H1 (cell line): Measurements from ENCODE around the gene NECAB3. TPM values are rescaled to one million over a fixed set of nuclear protein-coding genes. Genes with fewer than 3 reads are reported as not detected.

Experiments used
- CTCF ChIA-PET: fragments of 300-600 bp; sonication (Branson Sonifier 250); formaldehyde crosslinking; loops from one replicate; lab custom pipeline; 2021; ENCODE audit not compliant: partially characterized antibody; lab: Charles Lee
- POLR2A ChIA-PET: fragments of 300-600 bp; sonication (Branson Sonifier 250); formaldehyde crosslinking; loops from one replicate; lab custom pipeline; 2021; ENCODE audit warnings: inconsistent platforms; ENCODE audit not compliant: partially characterized antibody; lab: Charles Lee
- DNase-seq, 2 experiments: peaks; one replicate each; pipeline versions ENCODE4 v3.0.0 to v3.0.0-alpha.2; 2010 to 2022; ENCODE audit warnings: low spot score in 2 of 2, low read depth in 1 of 2, mixed read lengths in 1 of 2
- FAIRE-seq: peaks from 2 replicates; lab custom pipeline; 2011; peaks lifted over from hg19 to GRCh38; lab: Jason Lieb, UNC
- H2AFZ ChIP-seq: 2 replicates; pipeline ENCODE4 v1.8.1; 2012; ENCODE audit warnings: low read length, inconsistent platforms
- H2AK5ac ChIP-seq: 2 replicates; pipeline ENCODE4 v1.6.1; 2013; ENCODE audit warnings: low read depth, low read length
- H2BK120ac ChIP-seq: replicated peaks from 2 replicates; pipeline ENCODE3; 2013; ENCODE audit warnings: low read depth, low read length, inconsistent platforms
- H2BK12ac ChIP-seq: 2 replicates; pipeline ENCODE4 v1.6.1; 2013; ENCODE audit warnings: low read depth, low read length
- H2BK15ac ChIP-seq: 2 replicates; pipeline ENCODE4 v1.6.1; 2013; ENCODE audit warnings: low read length
- H2BK20ac ChIP-seq: 2 replicates; pipeline ENCODE4 v1.6.1; 2013; ENCODE audit warnings: low read length
- H2BK5ac ChIP-seq: 2 replicates; pipeline ENCODE4 v1.6.1; 2013; ENCODE audit warnings: low read depth, low read length
- H3K14ac ChIP-seq: 2 replicates; pipeline ENCODE4 v1.6.1; 2013; ENCODE audit warnings: inconsistent platforms; ENCODE audit not compliant: insufficient read length
- H3K18ac ChIP-seq: 2 replicates; pipeline ENCODE4 v1.6.1; 2013; ENCODE audit warnings: low read length; ENCODE audit errors: extremely low read depth
- H3K23ac ChIP-seq: 2 replicates; pipeline ENCODE4 v1.6.1; 2013; ENCODE audit warnings: inconsistent platforms; ENCODE audit not compliant: insufficient read length
- H3K23me2 ChIP-seq: 2 replicates; pipeline ENCODE4 v1.6.1; 2013; ENCODE audit warnings: low read depth, low read length
- H3K27ac ChIP-seq: 2 replicates; pipeline ENCODE4 v1.6.1; 2011; ENCODE audit warnings: low read depth, low read length, inconsistent platforms
- H3K27me3 ChIP-seq, 4 experiments: replicated peaks in 1 of 4; 1 replicate in 1 of 4; 2 replicates in 3 of 4; pipeline versions ENCODE4 v1.6.1 to v1.8.1; 2011 to 2013; ENCODE audit warnings: low read length in 3 of 4, mild to moderate bottlenecking in 3 of 4, inconsistent platforms in 2 of 4, mixed read lengths in 2 of 4, moderate library complexity in 1 of 4; ENCODE audit not compliant: control insufficient read depth in 3 of 4, insufficient read depth in 3 of 4; ENCODE audit errors: extremely low read depth in 1 of 4
- H3K36me3 ChIP-seq, 4 experiments: 2 replicates each; pipeline versions ENCODE4 v1.6.1 to v1.8.1; 2011 to 2013; ENCODE audit warnings: mild to moderate bottlenecking in 4 of 4, low read length in 3 of 4, moderate library complexity in 2 of 4, control low read depth in 1 of 4, inconsistent platforms in 1 of 4; ENCODE audit not compliant: insufficient read depth in 4 of 4, control insufficient read depth in 2 of 4
- H3K4ac ChIP-seq: replicated peaks from 2 replicates; pipeline ENCODE3; 2013; ENCODE audit warnings: low read length, low read depth, mixed read lengths, inconsistent platforms; ENCODE audit not compliant: insufficient read length
- H3K4me1 ChIP-seq, 4 experiments: replicated peaks in 1 of 4; 1 replicate in 1 of 4; 2 replicates in 3 of 4; pipeline versions ENCODE4 v1.6.1 to v1.8.1; 2011 to 2013; ENCODE audit warnings: low read length in 3 of 4, inconsistent platforms in 2 of 4, mixed read lengths in 1 of 4; ENCODE audit not compliant: insufficient read depth in 4 of 4, control insufficient read depth in 3 of 4
- H3K4me2 ChIP-seq, 2 experiments: 2 replicates each; pipeline versions ENCODE4 v1.6.1 to v1.8.1; 2011 to 2013; ENCODE audit warnings: low read depth in 2 of 2, low read length in 2 of 2, control low read depth in 1 of 2, inconsistent platforms in 1 of 2, mild to moderate bottlenecking in 1 of 2; ENCODE audit not compliant: insufficient read depth in 1 of 2
- H3K4me3 ChIP-seq, 4 experiments: fragments of 200-600, 300-600 bp in 1 of 4; sonication (generic), shearing (Covaris generic), sonication (Bioruptor Twin) in 1 of 4; 2 replicates each; pipeline versions ENCODE4 v1.5.1 to v1.8.1; 2011 to 2016; ENCODE audit warnings: low read length in 4 of 4, low read depth in 3 of 4, control low read depth in 2 of 4, inconsistent platforms in 2 of 4, mild to moderate bottlenecking in 2 of 4, mixed read lengths in 1 of 4, moderate library complexity in 1 of 4; ENCODE audit not compliant: insufficient read depth in 2 of 4; ENCODE audit errors: extremely low read depth in 1 of 4
- H3K56ac ChIP-seq: replicated peaks from 2 replicates; pipeline ENCODE3; 2013; ENCODE audit warnings: low read depth, mild to moderate bottlenecking, mixed read lengths, low read length, inconsistent platforms; ENCODE audit not compliant: insufficient read length
- H3K79me1 ChIP-seq: 2 replicates; pipeline ENCODE4 v1.6.1; 2013; ENCODE audit warnings: low read depth, low read length, control low read depth
- H3K79me2 ChIP-seq, 2 experiments: 2 replicates each; pipeline versions ENCODE4 v1.6.1 to v1.8.1; 2012 to 2013; ENCODE audit warnings: low read length in 2 of 2, mild to moderate bottlenecking in 2 of 2, inconsistent platforms in 1 of 2; ENCODE audit not compliant: insufficient read depth in 2 of 2, control insufficient read depth in 1 of 2
- H3K9ac ChIP-seq, 4 experiments: replicated peaks in 1 of 4; 1 replicate in 1 of 4; 2 replicates in 3 of 4; pipeline versions ENCODE4 v1.6.1 to v1.8.1; 2011 to 2013; ENCODE audit warnings: low read depth in 3 of 4, low read length in 3 of 4, control low read depth in 2 of 4, mild to moderate bottlenecking in 2 of 4, moderate library complexity in 2 of 4, inconsistent platforms in 1 of 4; ENCODE audit errors: extremely low read depth in 1 of 4
- H3K9me3 ChIP-seq, 2 experiments: 2 replicates each; pipeline versions ENCODE4 v1.6.1 to v1.8.1; 2012 to 2013; ENCODE audit warnings: mild to moderate bottlenecking in 2 of 2, moderate library complexity in 2 of 2, control low read depth in 1 of 2, inconsistent platforms in 1 of 2, low read depth in 1 of 2, low read length in 1 of 2, mixed read lengths in 1 of 2; ENCODE audit not compliant: insufficient read depth in 2 of 2
- H4K20me1 ChIP-seq, 2 experiments: replicated peaks in 1 of 2; 2 replicates each; pipeline versions ENCODE3 to v1.8.1; 2011 to 2013; ENCODE audit warnings: inconsistent platforms in 2 of 2, low read length in 2 of 2, mild to moderate bottlenecking in 1 of 2; ENCODE audit not compliant: insufficient read depth in 2 of 2, control insufficient read depth in 1 of 2
- H4K5ac ChIP-seq: 2 replicates; pipeline ENCODE4 v1.6.1; 2013; ENCODE audit warnings: low read length, low read depth, mixed read lengths, inconsistent platforms; ENCODE audit not compliant: insufficient read length
- H4K8ac ChIP-seq: 2 replicates; pipeline ENCODE4 v1.8.0; 2013; ENCODE audit warnings: mild to moderate bottlenecking, moderate library complexity, low read length, inconsistent platforms; ENCODE audit not compliant: insufficient read depth; ENCODE audit errors: extremely low read depth
- H4K91ac ChIP-seq: replicated peaks from 2 replicates; pipeline ENCODE3; 2013; ENCODE audit warnings: low read length, mixed read lengths, inconsistent platforms; ENCODE audit not compliant: insufficient read length
- ATF3 ChIP-seq: IDR thresholded peaks from 2 replicates; pipeline ENCODE4 v1.6.1; 2011; ENCODE audit warnings: low read depth, mild to moderate bottlenecking, low read length; ENCODE audit not compliant: insufficient read depth
- POLR2A ChIP-seq, 2 experiments: IDR thresholded peaks; 1 replicate in 1 of 2; 2 replicates in 1 of 2; pipeline ENCODE4 v1.6.1; 2011; ENCODE audit warnings: low read depth in 2 of 2, low read length in 2 of 2, mild to moderate bottlenecking in 2 of 2; ENCODE audit errors: control extremely low read depth in 1 of 2
- POLR2AphosphoS5 ChIP-seq: IDR thresholded peaks from 2 replicates; pipeline ENCODE4 v1.6.1; 2011; ENCODE audit warnings: low read depth, low read length
- POU5F1 ChIP-seq: IDR thresholded peaks from 2 replicates; pipeline ENCODE4 v1.6.1; 2011; ENCODE audit warnings: low read depth, mild to moderate bottlenecking, low read length, moderate library complexity
- WGBS, 2 experiments: shearing (Covaris generic) in 1 of 2; methylation state at CpG; one replicate each; pipeline versions ENCODE4 v1.1.6 to v1.1.7; 2013 to 2015; ENCODE audit warnings: low lambda C conversion rate in 2 of 2, mixed read lengths in 2 of 2, inconsistent platforms in 1 of 2, low coverage in 1 of 2, missing lambda C conversion rate in 1 of 2; ENCODE audit not compliant: insufficient replicate concordance in 2 of 2, insufficient coverage in 1 of 2, insufficient read length in 1 of 2; ENCODE audit errors: extremely low coverage in 1 of 2, missing lambda C conversion rate in 1 of 2; 5-methylcytosine and 5-hydroxymethylcytosine counted together
- polyA plus RNA-seq, 7 experiments: library from polyadenylated mRNA; depleted of rRNA in 3 of 7; stranded (reverse) in 5 of 7; unstranded in 2 of 7; fragments of >200 nt in 5 of 7; fragments of 200-250 nt in 2 of 7; gene quantifications; 1 replicate in 5 of 7; 2 replicates in 1 of 7; 4 replicates in 1 of 7; pipeline versions ENCODE4 v1.2.1 to v1.2.3, GENCODE V29; 2011 to 2013; ENCODE audit warnings: missing spikeins in 2 of 7, mixed read lengths in 2 of 7
- total RNA-seq: library from RNA; stranded (reverse); fragmentation: NEBNext Ultra II Directional; extraction: Animal tissue kit (Norgen Biotek cat#: 25700); gene quantifications from 2 replicates; pipeline ENCODE4 v1.2.1, GENCODE V29; 2021

NECAB3 gene
- total and polyA plus RNA-seq, 2 of the 8 experiments (the other 6 are each of a cell fraction or from before 2014, with no cell fraction given), result 20.5 to 46.2 TPM

DNA sequence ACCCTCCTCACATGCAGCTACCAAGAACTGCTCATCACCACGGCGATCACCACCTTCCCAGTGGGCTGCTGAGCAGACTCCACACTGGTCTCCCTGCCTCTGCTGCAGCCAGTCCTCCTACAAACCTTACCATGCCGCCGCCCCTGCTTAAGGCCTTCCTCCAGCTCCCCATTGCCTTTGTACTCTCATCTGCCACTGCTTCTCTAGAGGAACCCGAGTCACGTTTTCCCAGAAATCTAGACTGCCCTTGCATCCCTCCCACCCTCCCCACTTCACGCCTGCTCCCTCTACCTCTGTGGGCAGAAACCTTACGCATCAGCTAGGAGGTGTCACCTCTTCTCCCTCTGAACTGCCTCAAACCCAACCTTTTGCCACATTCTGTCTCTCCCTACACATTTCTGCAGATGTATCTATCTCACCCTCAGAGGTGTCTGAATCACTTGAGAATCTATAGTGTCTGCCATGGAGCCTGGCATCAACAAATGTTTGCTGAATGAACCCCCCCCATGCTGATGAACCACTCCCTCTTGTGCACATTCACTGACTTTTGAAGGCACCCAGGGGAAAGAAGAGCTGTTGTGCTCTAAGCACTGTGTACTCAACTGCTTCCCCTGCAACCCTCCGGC lies 7.6 kb upstream of the NECAB3 start:
- no peak overlapping the region for H4K5ac ChIP-seq
- peaks cover 4 to 22% (median 13%) of the 10 kb centered on the region in 4 experiments for H3K4me1 ChIP-seq
- DNase-seq (no peak), FAIRE-seq (no peak)
- 98% methylated on average over 7 of the region's 9 CpGs; no CpG with 5 or more reads in 1 of the 2 experiments for WGBS, 2 experiments
- H2AK5ac ChIP-seq, result no peak overlapping the region
- H2AFZ ChIP-seq, result no peak overlapping the region
- H4K20me1 ChIP-seq, result peaks cover 19 to 51% of the 10 kb centered on the region in 2 experiments
- peaks cover 0 to 51% of the 10 kb centered on the region in 2 experiments; a peak in 3 of 4 replicates for H3K79me2 ChIP-seq
- CTCF ChIA-PET, result interaction anchor here (0.8 to 2.2 kb wide), 4 partner anchors 9 to 157 kb away, joined by 3 to 14 read pairs (median 4); partner anchors contain the start of gene ACTL10
- H3K79me1 ChIP-seq, result peaks cover 19% of the 10 kb centered on the region
- H3K4me3 ChIP-seq, result no peak overlapping the region
- no peak overlapping the region for H3K56ac ChIP-seq
- TF ChIP-seq POLR2A (IDR thresholded peaks at IDR 0.05; ENCODE audit: control extremely low read depth in 1 of 2, low read depth in 2 of 2, low read length in 2 of 2) (0 out of 3 replicates have a peak, but pooled peaks of 1 of the 2 experiments have one; percentile 21), POLR2AphosphoS5 (peak; percentile 50; the same call in 1 of the 2 replicates), ATF3 (no peak), POU5F1 (no peak)
- TF ChIP-seq, all 59 proteins: peak for 2
- Histone ChIP-seq H3K27me3 (no peaks in the 10 kb centered on the region), H3K14ac (no peak overlapping the region), H2BK120ac (no peak overlapping the region), H3K9ac (no peak overlapping the region), H3K4ac (no peak overlapping the region), H3K23me2 (peaks cover 9% of the 10 kb centered on the region), H4K8ac (no peak overlapping the region), H2BK12ac (no peak overlapping the region), H4K91ac (no peak overlapping the region), H3K27ac (no peak overlapping the region), H3K18ac (no peak overlapping the region), H2BK5ac (no peak overlapping the region), H2BK20ac (no peak overlapping the region), H3K4me2 (no peak overlapping the region), H3K23ac (no peak overlapping the region), H2BK15ac (no peak overlapping the region), H3K36me3 (peaks cover 18 to 33% (median 25%) of the 10 kb centered on the region in 4 experiments; a peak in 7 of 8 replicates), H3K9me3 (no peaks in the 10 kb centered on the region)
- POLR2A ChIA-PET, result interaction anchor here (0.7 to 14.0 kb wide), 4 partner anchors 11 to 212 kb away, joined by 3 to 245 read pairs (median 3); partner anchors contain the start of genes ACTL10, C20orf144 and NECAB3
